22Rv1 (cell line): Measurements from ENCODE around the gene PSMA3.

Experiments
- CTCF ChIP-seq: fragments of 450-650 bp; IDR thresholded peaks from 2 replicates; pipeline ENCODE4 v1.5.1; 2017; ENCODE audit warnings: mild to moderate bottlenecking
- ZFX ChIP-seq: fragments of 450-650 bp; IDR thresholded peaks from 2 replicates; pipeline ENCODE4 v1.6.1; 2017; ENCODE audit warnings: antibody characterized with exemption, borderline replicate concordance

GRCh38 chr14:58301416-58301815 lies 56.8 kb downstream of the PSMA3 start:
- TF ChIP-seq CTCF: no peak
- TF ChIP-seq ZFX: no peak
